ENCODE data around the gene GNPTAB. TPM values are rescaled to one million over a fixed set of nuclear protein-coding genes. Genes with fewer than 3 reads are reported as not detected.

GNPTAB gene
- total RNA-seq, 1 experiment from 2014 or later: 21.0 TPM

DNA sequence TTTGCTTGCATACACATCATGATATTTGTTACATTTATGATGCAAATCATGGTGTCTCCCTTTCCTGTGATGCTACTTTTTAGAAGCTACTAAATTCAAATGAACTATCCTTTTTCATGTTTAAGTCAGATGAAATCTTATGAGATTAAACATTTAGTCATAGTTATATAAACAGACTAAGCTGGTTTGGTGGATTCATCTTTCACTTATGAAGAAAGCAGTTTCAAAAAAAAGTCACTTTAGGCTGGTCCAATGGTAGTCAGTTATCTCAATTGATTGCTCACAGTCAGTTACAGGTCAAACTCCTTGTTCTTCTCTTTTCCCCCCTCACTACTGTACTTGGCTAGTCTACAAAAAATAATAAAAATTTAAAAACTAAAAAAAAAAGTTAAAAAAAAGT is 111.2 kb downstream of the GNPTAB start:
- H3K79me2 ChIP-seq (ENCODE audit: low read length): no peaks in the 10 kb centered on the region
- H3F3A ChIP-seq (ENCODE audit: low read length, unreplicated experiment): no peaks in the 10 kb centered on the region
- H3K27me3 ChIP-seq (ENCODE audit: low read length): no peaks in the 10 kb centered on the region
- 0 out of 2 replicates have a peak overlapping the region, but pooled peaks have one; percentile 9 for H3K4me2 ChIP-seq (ENCODE audit: low read length)
- no TSS peak for BruUV-seq (replicated peaks)
- intact Hi-C loops (cut with micrococcal nuclease): no loop called here
- ATAC-seq (peak; percentile 97), DNase-seq (peak; percentile 75)
- TF ChIP-seq EZH2phosphoT487 (IDR thresholded peaks at IDR 0.05; ENCODE audit: borderline replicate concordance, low read length): no peak
- TF ChIP-seq CTCF (conservative IDR thresholded peaks at IDR 0.05; ENCODE audit: low read depth, low read length): no peak
- TF ChIP-seq EZH2 (IDR thresholded peaks at IDR 0.05; ENCODE audit: low read length, unreplicated experiment): no peak
- peaks cover 15% of the 10 kb centered on the region for H3K4me1 ChIP-seq (ENCODE audit: insufficient read depth, low read length)
- ChIA-PET POLR2A (ENCODE audit: unreplicated experiment) (interaction anchor here (0.6 kb wide), 2 partner anchors 71 to 78 kb away, joined by 3 to 13 read pairs; no protein-coding TSS in a partner anchor), CTCF (no interaction called here)
- H4K20me1 ChIP-seq (ENCODE audit: low read length): no peaks in the 10 kb centered on the region
- no peaks in the 10 kb centered on the region for H3K36me3 ChIP-seq (ENCODE audit: low read depth, low read length)
- H3K27ac ChIP-seq (ENCODE audit: low read length): no peak overlapping the region
- H3K4me3 ChIP-seq (ENCODE audit: low read length): no peak overlapping the region
- no peaks in the 10 kb centered on the region for H3K9me2 ChIP-seq (replicated peaks; ENCODE audit: low read length)
- no peak overlapping the region for H3K9ac ChIP-seq (ENCODE audit: low read length)
- H2AFZ ChIP-seq (ENCODE audit: low read length): no peak overlapping the region
- H3K9me3 ChIP-seq (ENCODE audit: low read length): no peaks in the 10 kb centered on the region

DNA sequence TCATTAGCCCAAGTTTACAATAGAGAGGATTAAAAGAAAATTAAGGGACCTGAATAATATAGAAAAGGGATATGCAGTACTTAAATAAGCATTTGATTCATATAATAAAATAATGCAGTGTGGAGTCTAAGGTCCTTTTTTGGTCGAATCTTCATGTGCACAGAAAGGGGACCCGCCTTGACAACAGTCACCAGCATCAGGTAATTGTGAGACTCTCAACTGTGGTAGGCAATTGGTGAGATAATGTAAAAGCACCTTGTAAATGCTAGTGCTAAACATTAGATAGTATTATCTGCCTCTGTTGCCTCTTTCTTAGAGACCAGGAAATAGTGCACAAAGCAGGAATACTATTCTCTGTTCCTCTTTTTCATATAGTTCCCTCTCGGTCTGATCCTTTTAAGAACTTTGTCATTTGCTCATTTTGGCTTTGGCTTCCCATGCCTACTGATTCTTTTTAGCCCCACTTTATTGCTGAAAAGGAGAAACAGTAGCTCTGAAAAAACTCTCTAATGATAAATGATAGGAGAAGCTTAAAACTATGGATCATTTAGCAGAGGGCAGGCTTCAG is 115.8 kb downstream of the GNPTAB start:
- no peaks in the 10 kb centered on the region for H3K27me3 ChIP-seq (ENCODE audit: low read length)
- H3K9me3 ChIP-seq (ENCODE audit: low read length): no peaks in the 10 kb centered on the region
- H2AFZ ChIP-seq (ENCODE audit: low read length): no peak overlapping the region
- BruUV-seq (replicated peaks): no TSS peak
- ATAC-seq: no peak
- intact Hi-C loops (cut with micrococcal nuclease): no loop called here
- no peaks in the 10 kb centered on the region for H3K9me2 ChIP-seq (replicated peaks; ENCODE audit: low read length)
- H3K4me2 ChIP-seq (ENCODE audit: low read length): no peak overlapping the region
- peaks cover 4% of the 10 kb centered on the region; the same call in 1 of the 2 replicates for H4K20me1 ChIP-seq (ENCODE audit: low read length)
- DNase-seq: no peak
- no peak overlapping the region for H3K4me3 ChIP-seq (ENCODE audit: low read length)
- H3K4me1 ChIP-seq (ENCODE audit: insufficient read depth, low read length): peaks cover 11% of the 10 kb centered on the region
- H3K79me2 ChIP-seq (ENCODE audit: low read length): peaks cover 13% of the 10 kb centered on the region
- ChIA-PET CTCF (no interaction called here), POLR2A (ENCODE audit: unreplicated experiment) (no interaction called here)
- no peaks in the 10 kb centered on the region for H3F3A ChIP-seq (ENCODE audit: low read length, unreplicated experiment)
- H3K36me3 ChIP-seq (ENCODE audit: low read depth, low read length): no peaks in the 10 kb centered on the region
- TF ChIP-seq CTCF (conservative IDR thresholded peaks at IDR 0.05; ENCODE audit: low read depth, low read length) (no peak), EZH2phosphoT487 (IDR thresholded peaks at IDR 0.05; ENCODE audit: borderline replicate concordance, low read length) (no peak), EZH2 (IDR thresholded peaks at IDR 0.05; ENCODE audit: low read length, unreplicated experiment) (no peak)
- no peak overlapping the region for H3K9ac ChIP-seq (ENCODE audit: low read length)
- no peak overlapping the region for H3K27ac ChIP-seq (ENCODE audit: low read length)

DNA sequence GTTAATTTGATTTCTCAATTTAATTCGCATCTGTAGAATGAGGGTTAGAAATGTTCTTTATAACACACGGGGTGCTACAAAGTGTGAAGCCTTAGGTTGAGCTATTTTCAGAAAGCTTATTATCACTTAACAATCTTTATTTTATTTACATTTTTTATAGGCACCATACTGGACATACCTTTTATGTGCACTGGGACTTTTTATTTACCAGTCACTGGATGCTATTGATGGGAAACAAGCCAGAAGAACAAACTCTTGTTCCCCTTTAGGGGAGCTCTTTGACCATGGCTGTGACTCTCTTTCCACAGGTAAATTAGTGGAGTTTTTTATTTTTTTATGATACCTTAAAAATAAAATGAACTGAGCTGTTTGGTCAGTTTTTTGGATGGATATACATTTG is 116.8 kb downstream of the GNPTAB start:
- peaks cover 4% of the 10 kb centered on the region; the same call in 1 of the 2 replicates for H4K20me1 ChIP-seq (ENCODE audit: low read length)
- H3F3A ChIP-seq (ENCODE audit: low read length, unreplicated experiment): no peaks in the 10 kb centered on the region
- H3K36me3 ChIP-seq (ENCODE audit: low read depth, low read length): no peaks in the 10 kb centered on the region
- no peak overlapping the region for H2AFZ ChIP-seq (ENCODE audit: low read length)
- H3K4me3 ChIP-seq (ENCODE audit: low read length): no peak overlapping the region
- no peak overlapping the region for H3K4me2 ChIP-seq (ENCODE audit: low read length)
- no peaks in the 10 kb centered on the region for H3K27me3 ChIP-seq (ENCODE audit: low read length)
- no peaks in the 10 kb centered on the region for H3K9me3 ChIP-seq (ENCODE audit: low read length)
- no peaks in the 10 kb centered on the region for H3K9me2 ChIP-seq (replicated peaks; ENCODE audit: low read length)
- intact Hi-C loops (cut with micrococcal nuclease): no loop called here
- ChIA-PET CTCF (interaction anchor here (0.6 kb wide), 1 partner anchor 12 kb away, joined by 3 read pairs; no protein-coding TSS in a partner anchor), POLR2A (ENCODE audit: unreplicated experiment) (no interaction called here)
- no peak overlapping the region for H3K9ac ChIP-seq (ENCODE audit: low read length)
- peaks cover 13% of the 10 kb centered on the region for H3K79me2 ChIP-seq (ENCODE audit: low read length)
- no peak overlapping the region for H3K27ac ChIP-seq (ENCODE audit: low read length)
- DNase-seq: no peak
- peak; percentile 27; the same call in 1 of the 2 replicates for ATAC-seq
- no TSS peak for BruUV-seq (replicated peaks)
- peaks cover 3% of the 10 kb centered on the region for H3K4me1 ChIP-seq (ENCODE audit: insufficient read depth, low read length)
- TF ChIP-seq CTCF (conservative IDR thresholded peaks at IDR 0.05; ENCODE audit: low read depth, low read length): no peak
- no peak for TF ChIP-seq EZH2phosphoT487 (IDR thresholded peaks at IDR 0.05; ENCODE audit: borderline replicate concordance, low read length)
- no peak for TF ChIP-seq EZH2 (IDR thresholded peaks at IDR 0.05; ENCODE audit: low read length, unreplicated experiment)

Measured in PC-3 (cell line).